H9 (cell line): Measurements from ENCODE around the gene SKIC2. TPM values are rescaled to one million over a fixed set of nuclear protein-coding genes. Genes with fewer than 3 reads are reported as not detected.
"Not testable (repeated sequence)": the region's sequence is repeated elsewhere in the genome, so short reads cannot be mapped to it uniquely, and the experiment has no call there.

Experiments used
- DNase-seq: peaks from one replicate; pipeline ENCODE4 v3.0.0-alpha.2; 2017
- H2AFZ ChIP-seq: one replicate; pipeline ENCODE4 v1.6.1; 2013; ENCODE audit warnings: mild to moderate bottlenecking, low read length, control low read depth, moderate library complexity
- H2AK5ac ChIP-seq: 2 replicates; pipeline ENCODE4 v1.6.1; 2013; ENCODE audit warnings: low read length, control low read depth, mixed read lengths; ENCODE audit not compliant: insufficient read length
- H2BK120ac ChIP-seq: one replicate; pipeline ENCODE4 v1.6.1; 2013; ENCODE audit warnings: low read depth, mild to moderate bottlenecking, low read length, control low read depth, inconsistent platforms; ENCODE audit not compliant: poor library complexity, severe bottlenecking
- H2BK12ac ChIP-seq: 2 replicates; pipeline ENCODE4 v1.6.1; 2013; ENCODE audit warnings: low read length, control low read depth, mixed read lengths, low read depth; ENCODE audit not compliant: insufficient read length
- H2BK15ac ChIP-seq: 2 replicates; pipeline ENCODE4 v1.6.1; 2013; ENCODE audit warnings: low read depth, low read length, control low read depth
- H2BK20ac ChIP-seq: one replicate; pipeline ENCODE4 v1.6.1; 2013; ENCODE audit warnings: low read depth, mild to moderate bottlenecking, low read length, control low read depth, inconsistent platforms; ENCODE audit not compliant: poor library complexity, severe bottlenecking
- H2BK5ac ChIP-seq: 2 replicates; pipeline ENCODE4 v1.6.1; 2013; ENCODE audit warnings: low read length, control low read depth, mixed read lengths; ENCODE audit not compliant: insufficient read length
- H3K14ac ChIP-seq: 2 replicates; pipeline ENCODE4 v1.6.1; 2013; ENCODE audit warnings: low read length, control low read depth; ENCODE audit not compliant: insufficient read depth
- H3K18ac ChIP-seq: 2 replicates; pipeline ENCODE4 v1.6.1; 2013; ENCODE audit warnings: low read depth, mild to moderate bottlenecking, mixed read lengths, low read length, control low read depth; ENCODE audit not compliant: insufficient read length
- H3K23ac ChIP-seq: 2 replicates; pipeline ENCODE4 v1.6.1; 2013; ENCODE audit warnings: low read length, control low read depth, mixed read lengths, low read depth; ENCODE audit not compliant: insufficient read length
- H3K23me2 ChIP-seq: 2 replicates; pipeline ENCODE4 v1.6.1; 2013; ENCODE audit warnings: low read depth, mild to moderate bottlenecking, mixed read lengths, low read length, control low read depth; ENCODE audit not compliant: insufficient read length, poor library complexity, severe bottlenecking
- H3K27ac ChIP-seq: 2 replicates; pipeline ENCODE4 v1.5.1; 2013; ENCODE audit warnings: low read length, control low read depth, mixed read lengths, low read depth; ENCODE audit not compliant: insufficient read length
- H3K27me3 ChIP-seq: 2 replicates; pipeline ENCODE4 v1.6.1; 2013; ENCODE audit warnings: low read length, control low read depth, inconsistent platforms; ENCODE audit not compliant: insufficient read depth
- H3K4ac ChIP-seq: 2 replicates; pipeline ENCODE4 v1.6.1; 2013; ENCODE audit warnings: low read depth, mild to moderate bottlenecking, control low read depth, inconsistent platforms, low read length, moderate library complexity
- H3K4me1 ChIP-seq: 2 replicates; pipeline ENCODE4 v1.6.1; 2013; ENCODE audit warnings: low read length, control low read depth, inconsistent platforms; ENCODE audit not compliant: insufficient read depth
- H3K4me2 ChIP-seq: 2 replicates; pipeline ENCODE4 v1.6.1; 2013; ENCODE audit warnings: low read length, control low read depth, mixed read lengths; ENCODE audit not compliant: insufficient read length, insufficient read depth
- H3K56ac ChIP-seq: 2 replicates; pipeline ENCODE4 v1.6.1; 2013; ENCODE audit warnings: low read depth, mild to moderate bottlenecking, mixed read lengths, low read length, control low read depth; ENCODE audit not compliant: insufficient read length
- H3K79me1 ChIP-seq: 2 replicates; pipeline ENCODE4 v1.6.1; 2013; ENCODE audit warnings: low read depth, mild to moderate bottlenecking, moderate library complexity, low read length, control low read depth, inconsistent platforms; ENCODE audit not compliant: insufficient read depth, poor library complexity, severe bottlenecking
- H3K79me2 ChIP-seq: 2 replicates; pipeline ENCODE4 v1.6.1; 2013; ENCODE audit warnings: low read length, control low read depth, inconsistent platforms; ENCODE audit not compliant: insufficient read depth
- H3K9ac ChIP-seq: 2 replicates; pipeline ENCODE4 v1.6.1; 2013; ENCODE audit warnings: low read length, control low read depth, mixed read lengths; ENCODE audit not compliant: insufficient read length; ENCODE audit errors: extremely low read depth
- H3K9me3 ChIP-seq: one replicate; pipeline ENCODE4 v1.6.1; 2013; ENCODE audit warnings: low read depth, low read length, inconsistent platforms; ENCODE audit not compliant: control insufficient read depth
- H3T11ph ChIP-seq: one replicate; pipeline ENCODE4 v1.6.1; 2013; ENCODE audit warnings: mild to moderate bottlenecking, low read length, control low read depth, inconsistent platforms
- H4K20me1 ChIP-seq: one replicate; pipeline ENCODE4 v1.6.1; 2013; ENCODE audit not compliant: control insufficient read depth, insufficient read length, insufficient read depth
- H4K5ac ChIP-seq: 2 replicates; pipeline ENCODE4 v1.6.1; 2013; ENCODE audit warnings: low read depth, mild to moderate bottlenecking, mixed read lengths, low read length, control low read depth; ENCODE audit not compliant: insufficient read length
- H4K8ac ChIP-seq: replicated peaks from 2 replicates; pipeline ENCODE4 v1.6.1; 2013; ENCODE audit warnings: low read length, control low read depth, mixed read lengths, low read depth; ENCODE audit not compliant: insufficient read length
- H4K91ac ChIP-seq: 2 replicates; pipeline ENCODE4 v1.6.1; 2013; ENCODE audit warnings: low read depth, mild to moderate bottlenecking, moderate library complexity, mixed read lengths, low read length, control low read depth; ENCODE audit not compliant: insufficient read length
- H3K27ac Mint-ChIP-seq, 3 experiments: 2 replicates in 2 of 3; 3 replicates in 1 of 3; pipeline ENCODE4 v1.8.0; 2020 to 2021; ENCODE audit warnings: mixed read lengths in 3 of 3, mild to moderate bottlenecking in 1 of 3, moderate library complexity in 1 of 3
- H3K27me3 Mint-ChIP-seq: 2 replicates; pipeline ENCODE4 v1.8.0; 2021; ENCODE audit warnings: low read depth, mild to moderate bottlenecking, moderate library complexity, mixed read lengths
- H3K36me3 Mint-ChIP-seq, 3 experiments: 2 replicates in 2 of 3; 3 replicates in 1 of 3; pipeline ENCODE4 v1.8.0; 2020 to 2021; ENCODE audit warnings: low read depth in 3 of 3, mixed read lengths in 3 of 3; ENCODE audit not compliant: insufficient read depth in 1 of 3
- H3K4me1 Mint-ChIP-seq, 2 experiments: 2 replicates each; pipeline ENCODE4 v1.8.0; 2020; ENCODE audit warnings: mixed read lengths in 2 of 2
- H3K4me3 Mint-ChIP-seq, 2 experiments: 2 replicates in 1 of 2; 3 replicates in 1 of 2; pipeline ENCODE4 v1.8.0; 2020 to 2021; ENCODE audit warnings: mild to moderate bottlenecking in 2 of 2, mixed read lengths in 2 of 2, moderate library complexity in 1 of 2
- H3K9me3 Mint-ChIP-seq, 2 experiments: 2 replicates in 1 of 2; 3 replicates in 1 of 2; pipeline ENCODE4 v1.8.0; 2020; ENCODE audit warnings: mild to moderate bottlenecking in 2 of 2, mixed read lengths in 2 of 2, moderate library complexity in 1 of 2
- WGBS: extraction: QIAGEN DNeasy Blood & Tissue Kit; methylation state at CpG from one replicate; pipeline ENCODE4 v1.1.7; 2013; ENCODE audit warnings: missing lambda C conversion rate, low lambda C conversion rate, mixed read lengths; ENCODE audit not compliant: insufficient read length; ENCODE audit errors: extremely low coverage; 5-methylcytosine and 5-hydroxymethylcytosine counted together
- total RNA-seq: library from RNA; stranded (reverse); gene quantifications from 2 replicates; pipeline ENCODE4 v1.2.1, GENCODE V29; 2021

SKIC2 gene
- total RNA-seq, 1 experiment from 2014 or later, result 86.2 TPM

DNA sequence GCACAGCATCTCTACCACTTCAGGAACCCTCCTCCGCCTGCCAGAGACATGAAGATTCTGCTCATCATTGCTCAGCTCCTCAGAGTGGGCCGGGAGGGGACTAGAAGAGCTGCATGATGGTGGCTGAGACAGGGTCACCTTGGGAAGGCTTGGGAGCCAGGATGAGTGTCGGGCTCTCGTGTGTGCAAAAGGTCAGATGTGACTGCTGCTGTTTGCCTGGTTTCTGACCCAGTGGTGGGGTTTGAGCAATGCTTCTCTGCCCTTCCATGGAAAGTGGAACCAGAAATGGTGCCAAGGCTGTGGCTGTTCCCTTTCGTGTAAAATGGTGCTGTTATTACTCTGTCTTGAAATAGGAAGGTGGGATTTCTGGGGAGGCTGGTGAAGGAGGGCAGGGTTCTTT, 22.0 kb downstream of the SKIC2 start:
- not testable (repeated sequence) for H4K20me1 ChIP-seq, H3T11ph ChIP-seq, H2AFZ ChIP-seq, H2BK12ac ChIP-seq, H3K9me3 ChIP-seq, H2AK5ac ChIP-seq, H3K23ac ChIP-seq, H3K14ac ChIP-seq, H4K8ac ChIP-seq, H3K18ac ChIP-seq, H3K27ac ChIP-seq, H3K4me1 ChIP-seq, H2BK5ac ChIP-seq, H3K27ac Mint-ChIP-seq, H3K27me3 ChIP-seq, H3K27me3 Mint-ChIP-seq, DNase-seq, H3K4me2 ChIP-seq, H3K4me1 Mint-ChIP-seq, H4K91ac ChIP-seq, H3K79me2 ChIP-seq, H4K5ac ChIP-seq, H3K9me3 Mint-ChIP-seq, H3K56ac ChIP-seq, H2BK15ac ChIP-seq, H3K4me3 Mint-ChIP-seq, H3K79me1 ChIP-seq, H3K4ac ChIP-seq, H2BK120ac ChIP-seq, H2BK20ac ChIP-seq, H3K23me2 ChIP-seq, H3K9ac ChIP-seq
- no CpG with 5 or more reads among the region's 5 CpGs for WGBS
- H3K36me3 Mint-ChIP-seq, result peaks cover 8 to 14% (median 14%) of the 10 kb centered on the region in 3 experiments

DNA sequence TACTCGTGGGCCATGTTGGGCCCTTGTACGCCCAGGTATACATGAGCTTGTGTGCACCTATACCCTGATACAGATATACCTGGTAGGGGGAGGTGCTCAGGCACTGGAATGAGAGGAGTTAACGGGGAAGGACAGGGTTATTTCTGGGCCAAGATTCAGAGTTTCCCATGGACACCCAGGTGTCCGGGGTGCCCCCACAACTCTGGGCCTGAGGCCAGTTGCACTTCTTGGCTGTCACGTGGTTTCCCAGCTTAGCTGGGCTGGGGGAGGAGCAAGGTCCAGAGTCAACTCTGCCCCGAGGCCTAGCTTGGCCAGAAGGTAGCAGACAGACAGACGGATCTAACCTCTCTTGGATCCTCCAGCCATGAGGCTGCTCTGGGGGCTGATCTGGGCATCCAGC, 22.8 kb downstream of the SKIC2 start, which contains the start of gene C4A:
TSS of gene C4A (plus strand) at position 314 of the 400 bp plus-strand sequence. CDS start at position 365, 51 bp downstream.
- not testable (repeated sequence) for DNase-seq, H3K79me1 ChIP-seq, H4K8ac ChIP-seq, H2BK12ac ChIP-seq, H3K14ac ChIP-seq, H2BK20ac ChIP-seq, H2BK120ac ChIP-seq, H4K5ac ChIP-seq, H3K56ac ChIP-seq, H2BK15ac ChIP-seq, H3K27ac Mint-ChIP-seq, H3K9me3 ChIP-seq, H3K4ac ChIP-seq, H2AK5ac ChIP-seq, H3K79me2 ChIP-seq, H3K18ac ChIP-seq, H3K9ac ChIP-seq, H3K27me3 Mint-ChIP-seq, H3K9me3 Mint-ChIP-seq, H4K91ac ChIP-seq, H2AFZ ChIP-seq, H3K4me3 Mint-ChIP-seq, H3T11ph ChIP-seq, H3K4me1 ChIP-seq, H3K4me2 ChIP-seq, H3K27ac ChIP-seq, H3K23me2 ChIP-seq, H4K20me1 ChIP-seq, H3K4me1 Mint-ChIP-seq, H3K27me3 ChIP-seq, H2BK5ac ChIP-seq, H3K23ac ChIP-seq
- peaks cover 6 to 12% (median 10%) of the 10 kb centered on the region in 3 experiments for H3K36me3 Mint-ChIP-seq
- WGBS, result no CpG with 5 or more reads among the region's 7 CpGs
